ENCODE measurements around the gene WASHC3.

DNA sequence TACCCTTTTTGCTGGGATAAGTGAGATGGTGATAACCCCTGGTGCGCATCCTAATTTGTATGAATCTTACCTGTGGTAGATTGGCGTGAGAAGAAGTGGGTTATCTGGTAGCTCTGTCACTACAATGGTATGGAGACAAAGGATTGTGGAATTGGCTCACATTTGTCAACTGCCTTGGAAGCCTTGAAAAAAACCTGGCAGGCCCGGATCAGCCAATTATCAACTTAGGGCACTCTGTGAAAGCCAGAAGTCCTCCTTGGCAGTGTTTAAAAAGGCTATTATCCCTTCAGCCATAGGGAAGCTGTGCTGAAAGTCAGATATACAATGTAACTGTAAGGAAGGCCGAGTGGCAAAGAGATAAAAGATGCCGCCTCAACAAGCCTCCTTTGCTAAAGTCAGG lies 56.5 kb downstream of the WASHC3 start:
- TF ChIP-seq, protein P1, sequence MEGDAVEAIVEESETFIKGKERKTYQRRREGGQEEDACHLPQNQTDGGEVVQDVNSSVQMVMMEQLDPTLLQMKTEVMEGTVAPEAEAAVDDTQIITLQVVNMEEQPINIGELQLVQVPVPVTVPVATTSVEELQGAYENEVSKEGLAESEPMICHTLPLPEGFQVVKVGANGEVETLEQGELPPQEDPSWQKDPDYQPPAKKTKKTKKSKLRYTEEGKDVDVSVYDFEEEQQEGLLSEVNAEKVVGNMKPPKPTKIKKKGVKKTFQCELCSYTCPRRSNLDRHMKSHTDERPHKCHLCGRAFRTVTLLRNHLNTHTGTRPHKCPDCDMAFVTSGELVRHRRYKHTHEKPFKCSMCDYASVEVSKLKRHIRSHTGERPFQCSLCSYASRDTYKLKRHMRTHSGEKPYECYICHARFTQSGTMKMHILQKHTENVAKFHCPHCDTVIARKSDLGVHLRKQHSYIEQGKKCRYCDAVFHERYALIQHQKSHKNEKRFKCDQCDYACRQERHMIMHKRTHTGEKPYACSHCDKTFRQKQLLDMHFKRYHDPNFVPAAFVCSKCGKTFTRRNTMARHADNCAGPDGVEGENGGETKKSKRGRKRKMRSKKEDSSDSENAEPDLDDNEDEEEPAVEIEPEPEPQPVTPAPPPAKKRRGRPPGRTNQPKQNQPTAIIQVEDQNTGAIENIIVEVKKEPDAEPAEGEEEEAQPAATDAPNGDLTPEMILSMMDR (IDR thresholded peaks at IDR 0.05), result no peak
- no peak for TF ChIP-seq POLR2A (IDR thresholded peaks at IDR 0.05)

All from prostate gland (tissue), 2 donors.